K562 (cell line): ENCODE results near the gene SCLT1. TPM values are rescaled to one million over a fixed set of nuclear protein-coding genes. Genes with fewer than 3 reads are reported as not detected.

Experiments used
- BHLHE40 ChIP-seq: IDR thresholded peaks from 2 replicates; pipeline ENCODE4 v1.6.1; 2011; ENCODE audit warnings: low read length, improper control_type of control experiment
- CREB1 ChIP-seq, 2 experiments: sonication (generic) in 1 of 2; formaldehyde crosslinking in 1 of 2; IDR thresholded peaks; 2 replicates each; pipeline versions ENCODE4 v1.6.1 to v1.8.0; 2012 to 2022; ENCODE audit warnings: inconsistent platforms in 1 of 2, mild to moderate bottlenecking in 1 of 2, missing genetic modification reagents in 1 of 2, moderate library complexity in 1 of 2
- EP300 ChIP-seq: IDR thresholded peaks from 2 replicates; pipeline ENCODE4 v1.6.1; 2012; ENCODE audit warnings: low read length, improper control_type of control experiment
- FOXM1 ChIP-seq, 2 experiments: fragments of 450-650 bp in 1 of 2; sonication (generic) in 1 of 2; formaldehyde crosslinking in 1 of 2; IDR thresholded peaks; 2 replicates each; pipeline versions ENCODE4 v1.6.1 to v1.9.0; 2017 to 2022; ENCODE audit warnings: low read depth in 2 of 2, mild to moderate bottlenecking in 2 of 2, missing genetic modification reagents in 1 of 2, moderate library complexity in 1 of 2
- MEIS2 ChIP-seq: fragments of 450-650 bp; IDR thresholded peaks from 2 replicates; pipeline ENCODE4 v1.6.1; 2014; ENCODE audit warnings: mild to moderate bottlenecking; ENCODE audit not compliant: partially characterized antibody
- ZNF121 ChIP-seq: sonication (generic); formaldehyde crosslinking; conservative IDR thresholded peaks from 2 replicates; pipeline ENCODE4 v1.8.0; 2022; ENCODE audit warnings: missing genetic modification reagents
- ZNF280A ChIP-seq: fragments of 450-650 bp; IDR thresholded peaks from 2 replicates; pipeline ENCODE4 v1.6.1; 2018; ENCODE audit warnings: mild to moderate bottlenecking, low read depth; ENCODE audit not compliant: partially characterized antibody
- ZNF586 ChIP-seq: fragments of 450-650 bp; formaldehyde crosslinking; conservative IDR thresholded peaks from 2 replicates; pipeline ENCODE4 v1.4.0; 2020; ENCODE audit warnings: mild to moderate bottlenecking, moderate library complexity
- polyA plus RNA-seq, 8 experiments: library from polyadenylated mRNA; depleted of rRNA in 4 of 8; stranded (reverse) in 5 of 8; unstranded in 3 of 8; fragments of >200 nt; fragmentation: Nextera tagmentation in 2 of 8; fragmentation: Illumina TruSeq in 1 of 8; extraction: Ambion mirVana in 2 of 8; extraction: Trizol in 1 of 8; gene quantifications; 2 replicates each; pipeline versions ENCODE4 v1.2.1 to v1.2.3, GENCODE V29; 2011 to 2014; ENCODE audit warnings: inconsistent platforms in 1 of 8, missing spikeins in 1 of 8
- total RNA-seq, 7 experiments: library from RNA; depleted of rRNA in 6 of 7; stranded (reverse); fragments of >200 nt in 6 of 7; fragmentation: Illumina TruSeq in 2 of 7; extraction: Trizol in 2 of 7; gene quantifications; 2 replicates each; pipeline versions ENCODE4 v1.2.1 to v1.2.3, GENCODE V29; 2011 to 2021; ENCODE audit warnings: low replicate concordance in 1 of 7
- TF ChIP-seq, protein P1 (sequence below): fragments of 200-800 bp; sonication (Bioruptor generic); IDR thresholded peaks from 2 replicates; pipeline ENCODE4 v1.6.1; 2017; ENCODE audit warnings: missing genetic modification characterization, missing compliant biosample characterization

The SCLT1 gene
- total and polyA plus RNA-seq, 9 of the 15 experiments (the other 6 are each of a cell fraction or from before 2014, with no cell fraction given), result 8.0 to 31.9 (median 24.2) TPM

DNA sequence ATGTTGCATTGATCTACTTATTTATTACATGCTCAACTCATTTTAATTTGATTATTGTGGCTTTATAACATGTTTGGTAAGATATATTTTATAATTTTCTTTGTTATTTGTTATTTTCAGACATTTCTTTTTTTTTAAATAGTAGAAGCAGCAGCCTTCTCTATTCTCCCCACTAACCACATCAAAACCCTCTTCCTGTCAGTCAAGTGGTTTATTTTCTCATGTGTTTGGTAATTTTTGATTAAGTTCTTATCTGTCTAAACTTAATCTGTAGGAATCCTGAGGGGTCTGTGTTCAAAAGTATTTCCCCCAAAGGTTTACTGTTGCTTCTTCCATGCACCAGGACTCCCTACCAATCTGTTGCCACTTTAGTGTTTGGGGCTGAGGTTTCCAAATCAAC, 131.9 kb downstream of the SCLT1 start (continued):
- TF ChIP-seq ZNF280A (no peak), FOXM1 (IDR thresholded peaks at IDR 0.05; ENCODE audit: low read depth) (no peak), FOXM1 (CRISPR knock-in tag; IDR thresholded peaks at IDR 0.05; ENCODE audit: low read depth) (no peak), BHLHE40 (no peak), EP300 (no peak), CREB1 (IDR thresholded peaks at IDR 0.05) (no peak), CREB1 (CRISPR knock-in tag; IDR thresholded peaks at IDR 0.05) (no peak), MEIS2 (no peak), ZNF586 (no peak), ZNF121 (CRISPR knock-in tag) (no peak)
- TF ChIP-seq, protein P1, sequence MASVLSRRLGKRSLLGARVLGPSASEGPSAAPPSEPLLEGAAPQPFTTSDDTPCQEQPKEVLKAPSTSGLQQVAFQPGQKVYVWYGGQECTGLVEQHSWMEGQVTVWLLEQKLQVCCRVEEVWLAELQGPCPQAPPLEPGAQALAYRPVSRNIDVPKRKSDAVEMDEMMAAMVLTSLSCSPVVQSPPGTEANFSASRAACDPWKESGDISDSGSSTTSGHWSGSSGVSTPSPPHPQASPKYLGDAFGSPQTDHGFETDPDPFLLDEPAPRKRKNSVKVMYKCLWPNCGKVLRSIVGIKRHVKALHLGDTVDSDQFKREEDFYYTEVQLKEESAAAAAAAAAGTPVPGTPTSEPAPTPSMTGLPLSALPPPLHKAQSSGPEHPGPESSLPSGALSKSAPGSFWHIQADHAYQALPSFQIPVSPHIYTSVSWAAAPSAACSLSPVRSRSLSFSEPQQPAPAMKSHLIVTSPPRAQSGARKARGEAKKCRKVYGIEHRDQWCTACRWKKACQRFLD (CRISPR knock-in tag), result no peak
